Thyroid gland (tissue), 4 donors: ENCODE measurements around the gene ZNF423. TPM values are rescaled to one million over a fixed set of nuclear protein-coding genes. Genes with fewer than 3 reads are reported as not detected.

Source experiments
- DNase-seq, 2 donors: peaks; one replicate each; pipeline ENCODE4 v3.0.0-alpha.2; 2019
- H3K27ac ChIP-seq, 3 donors: fragments of 200-600 bp; sonication (generic); 1 replicate in 2 of 3; 2 replicates in 1 of 3; pipeline ENCODE4 v1.5.1; 2016 to 2019; ENCODE audit warnings: mild to moderate bottlenecking in 1 of 3, moderate library complexity in 1 of 3
- H3K27me3 ChIP-seq: fragments of 200-600 bp; sonication (generic); one replicate; pipeline ENCODE4 v1.5.1; 2019
- H3K36me3 ChIP-seq, 2 donors: fragments of 200-600 bp; sonication (generic); one replicate each; pipeline ENCODE4 v1.5.1; 2016 to 2019
- H3K4me1 ChIP-seq, 2 donors: fragments of 200-600 bp; sonication (generic); one replicate each; pipeline ENCODE4 v1.5.1; 2017 to 2019
- H3K4me3 ChIP-seq, 3 donors: fragments of 200-600 bp; sonication (generic); replicated peaks in 1 of 3; 1 replicate in 2 of 3; 2 replicates in 1 of 3; pipeline ENCODE4 v1.5.1; 2016; ENCODE audit warnings: mild to moderate bottlenecking in 1 of 3
- H3K9me3 ChIP-seq: fragments of 200-600 bp; sonication (generic); one replicate; pipeline ENCODE4 v1.5.1; 2017
- POLR2A ChIP-seq, 2 donors: fragments of 450-650 bp; IDR thresholded peaks; one replicate each; pipeline ENCODE4 v1.6.1; 2017; ENCODE audit warnings: antibody characterized with exemption in 2 of 2, mild to moderate bottlenecking in 2 of 2, moderate library complexity in 1 of 2
- WGBS, 2 donors: methylation state at CpG; one replicate each; pipeline ENCODE4 v1.1.5; 2017; 5-methylcytosine and 5-hydroxymethylcytosine counted together
- intact Hi-C: fragments of 100-400 bp; cut with DNase I; formaldehyde crosslinking; loops from one replicate; pipeline ENCODE4 v1.15.1; 2023
- total RNA-seq, 4 donors: library from RNA; depleted of rRNA; stranded (reverse); fragments of >200 nt; gene quantifications; one replicate each; pipeline ENCODE4 v1.2.3, GENCODE V29; 2016
- TF ChIP-seq, protein P1 (sequence below), 6 experiments: fragments of 200-600 bp in 3 of 6; fragments of 450-650 bp in 3 of 6; sonication (generic) in 3 of 6; IDR thresholded peaks; one replicate each; pipeline ENCODE4 v1.5.1; 2016 to 2019; ENCODE audit warnings: antibody characterized with exemption in 6 of 6, mild to moderate bottlenecking in 2 of 6, inconsistent platforms in 1 of 6, moderate library complexity in 1 of 6

Gene ZNF423
- total RNA-seq, 4 donors from 2014 or later: 7.4 to 10.0 (median 8.5) TPM

DNA sequence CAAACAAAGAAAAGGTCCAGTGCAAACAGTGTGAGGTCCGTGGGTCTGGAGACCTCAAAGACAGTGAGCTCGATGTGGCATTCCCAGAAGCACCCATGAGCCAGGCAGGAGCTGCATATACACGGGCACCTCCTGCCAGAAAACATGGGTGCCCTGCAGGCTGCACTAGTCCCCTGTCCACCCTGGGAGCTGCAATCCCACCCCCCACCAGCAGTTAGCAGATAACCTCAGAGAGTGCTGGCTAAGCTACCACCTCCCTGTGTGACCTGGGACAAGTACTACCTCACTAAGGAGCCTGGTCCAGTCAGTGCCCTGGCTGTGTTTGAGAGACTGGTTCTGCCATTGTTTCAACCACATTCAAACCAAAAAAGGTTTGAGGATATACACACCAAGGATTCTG is 135.7 kb downstream of the ZNF423 start:
- Histone ChIP-seq H3K9me3 (no peaks in the 10 kb centered on the region), H3K4me1 (no peaks in the 10 kb centered on the region), H3K36me3 (no peaks in the 10 kb centered on the region), H3K4me3 (no peak overlapping the region), H3K27me3 (no peaks in the 10 kb centered on the region), H3K27ac (no peak overlapping the region)
- 92 to 100% methylated on average over 1 to 3 of the region's 3 CpGs for WGBS, 2 donors
- TF ChIP-seq, protein P1, sequence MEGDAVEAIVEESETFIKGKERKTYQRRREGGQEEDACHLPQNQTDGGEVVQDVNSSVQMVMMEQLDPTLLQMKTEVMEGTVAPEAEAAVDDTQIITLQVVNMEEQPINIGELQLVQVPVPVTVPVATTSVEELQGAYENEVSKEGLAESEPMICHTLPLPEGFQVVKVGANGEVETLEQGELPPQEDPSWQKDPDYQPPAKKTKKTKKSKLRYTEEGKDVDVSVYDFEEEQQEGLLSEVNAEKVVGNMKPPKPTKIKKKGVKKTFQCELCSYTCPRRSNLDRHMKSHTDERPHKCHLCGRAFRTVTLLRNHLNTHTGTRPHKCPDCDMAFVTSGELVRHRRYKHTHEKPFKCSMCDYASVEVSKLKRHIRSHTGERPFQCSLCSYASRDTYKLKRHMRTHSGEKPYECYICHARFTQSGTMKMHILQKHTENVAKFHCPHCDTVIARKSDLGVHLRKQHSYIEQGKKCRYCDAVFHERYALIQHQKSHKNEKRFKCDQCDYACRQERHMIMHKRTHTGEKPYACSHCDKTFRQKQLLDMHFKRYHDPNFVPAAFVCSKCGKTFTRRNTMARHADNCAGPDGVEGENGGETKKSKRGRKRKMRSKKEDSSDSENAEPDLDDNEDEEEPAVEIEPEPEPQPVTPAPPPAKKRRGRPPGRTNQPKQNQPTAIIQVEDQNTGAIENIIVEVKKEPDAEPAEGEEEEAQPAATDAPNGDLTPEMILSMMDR (IDR thresholded peaks at IDR 0.05): no peak
- TF ChIP-seq POLR2A (IDR thresholded peaks at IDR 0.05): no peak
- intact Hi-C loops: no loop called here
- DNase-seq: no peak

DNA sequence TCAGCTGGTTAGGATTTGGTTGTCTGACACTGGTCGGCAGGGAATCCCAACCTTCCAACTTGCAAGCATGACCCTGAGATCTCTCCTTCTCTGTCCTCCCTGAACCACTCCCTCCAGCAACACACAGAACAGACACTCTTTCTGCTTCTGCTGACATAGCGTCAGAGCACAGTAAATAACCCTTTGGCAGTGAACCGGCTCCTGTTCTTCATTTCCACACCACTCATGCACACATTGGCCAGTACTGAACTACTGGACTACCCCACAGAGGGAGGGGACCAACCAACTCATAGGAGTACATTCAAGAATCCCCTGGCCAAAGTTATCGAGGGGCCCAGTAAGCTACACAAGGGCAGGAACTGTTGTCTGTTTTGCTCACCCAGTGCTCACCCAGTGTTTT is 138.2 kb downstream of the ZNF423 start:
- Histone ChIP-seq H3K27ac (no peak overlapping the region), H3K9me3 (no peaks in the 10 kb centered on the region), H3K4me1 (no peaks in the 10 kb centered on the region), H3K27me3 (no peaks in the 10 kb centered on the region), H3K4me3 (no peak overlapping the region), H3K36me3 (no peaks in the 10 kb centered on the region)
- TF ChIP-seq, protein P1 (IDR thresholded peaks at IDR 0.05): no peak
- no peak for TF ChIP-seq POLR2A (IDR thresholded peaks at IDR 0.05)
- WGBS, 2 donors: 88 to 91% methylated on average over 4 of the region's 4 CpGs
- DNase-seq: no peak
- intact Hi-C loops: no loop called here

DNA sequence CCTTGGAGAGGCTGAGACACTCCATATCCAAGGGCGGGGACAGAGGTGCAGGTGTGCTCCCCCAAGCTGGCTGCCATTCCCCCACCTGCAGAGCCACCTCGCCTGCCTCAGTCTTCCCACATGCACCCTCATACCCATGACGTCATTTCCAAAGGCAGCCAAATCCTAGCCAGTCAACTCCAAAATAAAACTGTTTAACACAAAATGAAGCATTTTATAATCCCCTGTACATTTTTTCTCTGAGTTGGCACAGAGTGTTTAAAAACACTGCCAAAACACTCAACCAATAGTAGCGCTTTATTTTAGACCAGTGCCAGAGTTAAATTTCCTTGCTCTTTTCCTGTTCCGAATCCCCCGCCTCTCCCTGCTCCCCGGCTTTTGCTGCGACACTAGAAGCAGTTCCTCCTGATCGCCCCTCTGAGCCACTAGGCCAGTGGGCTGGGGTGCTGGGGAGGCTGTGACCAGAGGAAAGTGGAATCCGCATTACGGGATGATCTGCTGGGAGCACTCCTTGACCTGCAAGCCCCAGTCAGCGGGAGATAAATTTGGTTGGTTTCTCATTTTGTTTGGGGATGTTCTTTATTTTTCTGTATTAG is 139.5 kb downstream of the ZNF423 start:
- Histone ChIP-seq H3K27me3 (no peaks in the 10 kb centered on the region), H3K9me3 (no peaks in the 10 kb centered on the region), H3K4me1 (no peaks in the 10 kb centered on the region), H3K27ac (no peak overlapping the region), H3K4me3 (no peak overlapping the region), H3K36me3 (no peaks in the 10 kb centered on the region)
- TF ChIP-seq POLR2A (IDR thresholded peaks at IDR 0.05): no peak
- TF ChIP-seq, protein P1 (IDR thresholded peaks at IDR 0.05): no peak
- intact Hi-C loops: no loop called here
- WGBS, 2 donors: 77 to 80% methylated on average over 12 of the region's 12 CpGs
- DNase-seq: no peak

DNA sequence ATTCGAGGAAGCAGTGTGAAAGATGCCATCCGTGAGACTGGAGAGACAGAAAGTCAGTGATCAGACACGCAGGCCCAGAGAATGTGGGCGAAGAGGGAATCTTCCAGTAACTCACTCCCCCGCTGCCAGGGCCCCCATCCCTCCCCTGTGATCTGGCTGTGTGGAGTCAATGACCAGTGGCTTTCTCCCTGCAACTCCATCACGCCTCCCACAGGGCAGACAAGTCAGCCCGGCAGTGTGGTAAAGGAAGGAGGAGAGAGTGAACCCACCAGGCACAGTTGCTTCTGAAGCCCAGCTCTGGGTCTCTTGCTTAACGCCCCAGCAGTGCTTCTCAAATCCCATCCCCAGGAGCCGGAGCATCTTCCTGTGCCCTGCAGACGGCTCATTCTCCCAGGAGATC is 142.1 kb downstream of the ZNF423 start:
- DNase-seq: no peak
- H3K27ac ChIP-seq: no peak overlapping the region
- H3K9me3 ChIP-seq: no peaks in the 10 kb centered on the region
- H3K36me3 ChIP-seq: no peaks in the 10 kb centered on the region
- WGBS, 2 donors: 87 to 92% methylated on average over 10 of the region's 10 CpGs
- intact Hi-C loops: no loop called here
- TF ChIP-seq, protein P1 (IDR thresholded peaks at IDR 0.05): no peak
- no peak for TF ChIP-seq POLR2A (IDR thresholded peaks at IDR 0.05)
- no peak overlapping the region for H3K4me3 ChIP-seq
- H3K27me3 ChIP-seq: no peaks in the 10 kb centered on the region
- H3K4me1 ChIP-seq: no peaks in the 10 kb centered on the region

DNA sequence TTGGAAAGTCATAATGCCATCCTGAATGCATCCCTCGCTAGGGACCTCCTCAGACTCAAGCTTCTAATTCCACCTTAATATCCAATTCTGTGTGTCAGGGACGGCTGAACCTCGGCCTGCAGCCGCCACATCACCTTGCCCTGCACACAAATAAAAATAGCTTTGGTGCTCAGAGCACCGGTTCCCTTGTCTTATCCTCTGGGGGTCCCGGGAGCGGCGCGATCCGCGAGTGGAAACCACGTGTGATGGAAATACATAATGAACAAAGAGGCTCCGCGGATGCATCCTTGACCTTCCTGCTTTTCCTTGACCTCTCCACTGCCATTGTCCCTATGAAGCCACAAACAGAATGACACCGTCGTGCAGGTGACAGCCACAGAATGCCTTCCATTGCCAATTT is 143.4 kb downstream of the ZNF423 start:
- Histone ChIP-seq H3K4me3 (no peak overlapping the region), H3K36me3 (no peaks in the 10 kb centered on the region), H3K27me3 (no peaks in the 10 kb centered on the region), H3K4me1 (no peaks in the 10 kb centered on the region), H3K27ac (no peak overlapping the region), H3K9me3 (no peaks in the 10 kb centered on the region)
- DNase-seq: no peak
- WGBS, 2 donors: 80 to 91% methylated on average over 16 of the region's 16 CpGs
- TF ChIP-seq, protein P1 (IDR thresholded peaks at IDR 0.05): no peak
- TF ChIP-seq POLR2A (IDR thresholded peaks at IDR 0.05): no peak
- intact Hi-C loops: no loop called here
